SK-N-SH (cell line): ENCODE measurements around the gene FGGY. TPM values are rescaled to one million over a fixed set of nuclear protein-coding genes. Genes with fewer than 3 reads are reported as not detected.

Experiments
- CTCF ChIA-PET: fragments of 300-600, 350-600 bp; formaldehyde crosslinking; extraction: SDS; loops from one replicate; lab custom pipeline; 2021; lab: Yijun Ruan, JAX
- POLR2A ChIA-PET: fragments of 350-600 bp; sonication (Branson Sonifier 250); formaldehyde crosslinking; extraction: SDS; loops from one replicate; lab custom pipeline; 2020; ENCODE audit warnings: antibody characterized with exemption, inconsistent platforms; lab: Yijun Ruan, JAX
- DNase-seq: peaks from one replicate; pipeline ENCODE4 v3.0.0; 2012
- H2AFZ ChIP-seq: fragments of 200-600 bp; sonication (generic); 2 replicates; pipeline ENCODE4 v1.8.1; 2016; ENCODE audit warnings: antibody characterized with exemption, mild to moderate bottlenecking, low read depth
- H3F3A ChIP-seq: fragments of 200-600 bp; sonication (generic); replicated peaks from 2 replicates; pipeline ENCODE3; 2016; ENCODE audit warnings: antibody characterized with exemption, mild to moderate bottlenecking; ENCODE audit not compliant: insufficient read depth
- H3K27ac ChIP-seq, 2 experiments: fragments of 200-500 bp in 1 of 2; fragments of 200-600 bp in 1 of 2; sonication (Bioruptor generic) in 1 of 2; sonication (generic), shearing (Covaris generic) in 1 of 2; 2 replicates each; pipeline versions ENCODE4 v1.5.1 to v1.6.1; 2014 to 2016; ENCODE audit warnings: low read depth in 2 of 2, inconsistent platforms in 1 of 2, low read length in 1 of 2, mild to moderate bottlenecking in 1 of 2, mixed read lengths in 1 of 2
- H3K27me3 ChIP-seq: fragments of 200-600 bp; sonication (generic), shearing (Covaris generic); 2 replicates; pipeline ENCODE4 v1.6.1; 2016; ENCODE audit warnings: mixed run types; ENCODE audit not compliant: insufficient read depth
- H3K36me3 ChIP-seq, 2 experiments: fragments of 200-500 bp in 1 of 2; fragments of 200-600 bp in 1 of 2; sonication (Bioruptor generic) in 1 of 2; sonication (generic) in 1 of 2; replicated peaks in 1 of 2; 2 replicates each; pipeline versions ENCODE3 to v1.5.1; 2014 to 2016; ENCODE audit warnings: low read length in 1 of 2, mild to moderate bottlenecking in 1 of 2; ENCODE audit not compliant: insufficient read depth in 2 of 2, control insufficient read depth in 1 of 2
- H3K4me1 ChIP-seq, 2 experiments: fragments of 200-500 bp in 1 of 2; fragments of 200-600 bp in 1 of 2; sonication (Bioruptor generic) in 1 of 2; sonication (generic), shearing (Covaris generic) in 1 of 2; 2 replicates each; pipeline versions ENCODE4 v1.5.1 to v1.6.1; 2014 to 2016; ENCODE audit warnings: low read depth in 1 of 2, low read length in 1 of 2, mixed run types in 1 of 2; ENCODE audit not compliant: insufficient read depth in 2 of 2, control insufficient read depth in 1 of 2
- H3K4me2 ChIP-seq: fragments of 200-600 bp; sonication (generic), shearing (Covaris generic); 2 replicates; pipeline ENCODE4 v1.6.1; 2017; ENCODE audit warnings: mixed run types
- H3K4me3 ChIP-seq, 2 experiments: fragments of 200-500 bp in 1 of 2; fragments of 200-600 bp in 1 of 2; sonication (Bioruptor generic) in 1 of 2; sonication (generic), shearing (Covaris generic) in 1 of 2; 2 replicates each; pipeline versions ENCODE4 v1.5.1 to v1.8.1; 2014 to 2016; ENCODE audit warnings: low read depth in 2 of 2, inconsistent platforms in 1 of 2, low read length in 1 of 2, mild to moderate bottlenecking in 1 of 2, mixed read lengths in 1 of 2, moderate library complexity in 1 of 2
- H3K79me2 ChIP-seq: fragments of 200-600 bp; sonication (generic); 2 replicates; pipeline ENCODE4 v1.8.1; 2017; ENCODE audit warnings: mild to moderate bottlenecking; ENCODE audit not compliant: insufficient read depth
- H3K9ac ChIP-seq: fragments of 200-600 bp; sonication (generic); 2 replicates; pipeline ENCODE4 v1.6.1; 2017; ENCODE audit warnings: mixed run types
- H3K9me2 ChIP-seq: fragments of 200-600 bp; sonication (generic); 2 replicates; pipeline ENCODE4 v1.6.1; 2017; ENCODE audit warnings: mixed run types
- H3K9me3 ChIP-seq: fragments of 200-600 bp; sonication (generic); 2 replicates; pipeline ENCODE4 v1.6.1; 2017; ENCODE audit warnings: mixed run types, mild to moderate bottlenecking, moderate library complexity
- H4K20me1 ChIP-seq: fragments of 200-600 bp; sonication (generic); 2 replicates; pipeline ENCODE4 v1.6.1; 2017; ENCODE audit warnings: mild to moderate bottlenecking, mixed run types; ENCODE audit not compliant: insufficient read depth
- CHD2 ChIP-seq: fragments of 150-350 bp; IDR thresholded peaks from 2 replicates; pipeline ENCODE4 v1.6.1; 2018; ENCODE audit warnings: low read length; ENCODE audit not compliant: partially characterized antibody
- CTCF ChIP-seq: fragments of 200-600 bp; sonication (generic); IDR thresholded peaks from 2 replicates; pipeline ENCODE4 v1.6.1; 2017; ENCODE audit warnings: antibody characterized with exemption, mild to moderate bottlenecking, moderate library complexity
- ELF1 ChIP-seq: IDR thresholded peaks from 2 replicates; pipeline ENCODE4 v1.4.0; 2012
- FOXJ3 ChIP-seq: sonication (generic); formaldehyde crosslinking; IDR thresholded peaks from 2 replicates; pipeline ENCODE4 v1.5.1; 2020; ENCODE audit warnings: mild to moderate bottlenecking, missing genetic modification reagents
- GATA2 ChIP-seq: sonication (generic); formaldehyde crosslinking; IDR thresholded peaks from 2 replicates; pipeline ENCODE4 v1.5.0; 2020; ENCODE audit warnings: mild to moderate bottlenecking, missing genetic modification reagents
- MAX ChIP-seq: IDR thresholded peaks from 2 replicates; pipeline ENCODE4 v1.4.0; 2012; ENCODE audit warnings: low read depth
- MEF2A ChIP-seq: IDR thresholded peaks from 2 replicates; pipeline ENCODE4 v1.4.0; 2012; ENCODE audit warnings: low read depth, borderline replicate concordance
- MXI1 ChIP-seq: IDR thresholded peaks from 2 replicates; pipeline ENCODE4 v1.6.1; 2012; ENCODE audit warnings: mild to moderate bottlenecking, low read depth, low read length, improper control_type of control experiment
- NFIC ChIP-seq: IDR thresholded peaks from 2 replicates; pipeline ENCODE4 v1.4.0; 2012; ENCODE audit warnings: borderline replicate concordance
- RAD21 ChIP-seq: IDR thresholded peaks from 2 replicates; pipeline ENCODE4 v1.6.1; 2012; ENCODE audit warnings: mild to moderate bottlenecking, low read length
- RCOR1 ChIP-seq: fragments of 150-350 bp; IDR thresholded peaks from 2 replicates; pipeline ENCODE4 v1.6.1; 2017; ENCODE audit warnings: antibody characterized with exemption, low read length
- RFX5 ChIP-seq: IDR thresholded peaks from 2 replicates; pipeline ENCODE4 v1.6.1; 2012; ENCODE audit warnings: mild to moderate bottlenecking, improper control_type of control experiment, low read length
- SIN3A ChIP-seq: IDR thresholded peaks from 2 replicates; pipeline ENCODE4 v1.6.1; 2012; ENCODE audit warnings: low read depth, mild to moderate bottlenecking, low read length, moderate library complexity, borderline replicate concordance
- SMC3 ChIP-seq: IDR thresholded peaks from 2 replicates; pipeline ENCODE4 v1.6.1; 2012; ENCODE audit warnings: low read depth, low read length, improper control_type of control experiment
- TAF1 ChIP-seq: IDR thresholded peaks from 2 replicates; pipeline ENCODE4 v1.6.1; 2012; ENCODE audit warnings: low read depth, mild to moderate bottlenecking, low read length, moderate library complexity, borderline replicate concordance
- TCF12 ChIP-seq: IDR thresholded peaks from 2 replicates; pipeline ENCODE4 v1.4.0; 2012
- TEAD4 ChIP-seq: IDR thresholded peaks from 2 replicates; pipeline ENCODE4 v1.4.0; 2012; ENCODE audit warnings: mild to moderate bottlenecking, borderline replicate concordance; ENCODE audit not compliant: insufficient read depth
- USF1 ChIP-seq: IDR thresholded peaks from 2 replicates; pipeline ENCODE4 v1.4.0; 2012; ENCODE audit warnings: low read depth, borderline replicate concordance
- ZBTB33 ChIP-seq: IDR thresholded peaks from 2 replicates; pipeline ENCODE4 v1.4.0; 2012; ENCODE audit warnings: low read depth, borderline replicate concordance
- WGBS: methylation state at CpG from one replicate; pipeline ENCODE4 v1.1.6; 2017; ENCODE audit warnings: low lambda C conversion rate; 5-methylcytosine and 5-hydroxymethylcytosine counted together
- polyA plus RNA-seq, 3 experiments: library from polyadenylated mRNA; depleted of rRNA; stranded (reverse); fragments of >200 nt; gene quantifications; 2 replicates each; pipeline ENCODE4 v1.2.3, GENCODE V29; 2012

Gene FGGY
- polyA plus RNA-seq, 1 of the 3 experiments (the other 2 are of a cell fraction), result 10.3 TPM

GRCh38 chr1:59759156-59759925 lies 462.4 kb downstream of the FGGY start:
- Histone ChIP-seq H3K4me3 (peak overlapping the region in 1 of 2 experiments; percentile 39; a peak in 2 of 4 replicates), H3K4me1 (peaks cover 7% of the 10 kb centered on the region in 2 experiments), H3K4me2 (peak overlapping the region; percentile 52), H3K9me3 (no peaks in the 10 kb centered on the region), H3F3A (no peaks in the 10 kb centered on the region), H4K20me1 (no peaks in the 10 kb centered on the region), H3K36me3 (no peaks in the 10 kb centered on the region), H3K27me3 (no peaks in the 10 kb centered on the region), H3K9me2 (no peaks in the 10 kb centered on the region), H2AFZ (peak overlapping the region; percentile 83), H3K27ac (no peak overlapping the region), H3K9ac (peak overlapping the region; percentile 18; the same call in 1 of the 2 replicates), H3K79me2 (no peaks in the 10 kb centered on the region)
- 0 out of 2 replicates have a peak, but pooled peaks have one; percentile 15 for TF ChIP-seq SIN3A
- no peak for TF ChIP-seq MEF2A
- peak; percentile 98 for TF ChIP-seq RAD21
- peak; percentile 44; the same call in 1 of the 2 replicates for TF ChIP-seq TAF1
- TF ChIP-seq CTCF, result peak; percentile 93
- TF ChIP-seq NFIC, result peak; percentile 60; the same call in 1 of the 2 replicates
- peak; percentile 70 for TF ChIP-seq TCF12
- TF ChIP-seq MAX, result peak; percentile 95
- no peak for TF ChIP-seq TEAD4
- TF ChIP-seq MXI1, result peak; percentile 89
- TF ChIP-seq SMC3, result peak; percentile 91
- peak; percentile 38 for TF ChIP-seq CHD2
- TF ChIP-seq ELF1, result no peak
- peak; percentile 65; the same call in 1 of the 2 replicates for TF ChIP-seq USF1
- WGBS, result 10% methylated on average over 11 of the region's 11 CpGs
- ChIA-PET POLR2A (interaction anchor here (0.8 kb wide), 1 partner anchor 975 kb away, joined by 3 read pairs; the partner anchor contains the start of gene JUN), CTCF (interaction anchor here (0.5 to 4.4 kb wide), 78 partner anchors 8 to 1605 kb away, joined by 3 to 55 read pairs (median 4); partner anchors contain the start of genes HOOK1 and MYSM1)
- DNase-seq, result peak; percentile 73

GRCh38 chr1:59761443-59761842 lies 464.5 kb downstream of the FGGY start:
- Histone ChIP-seq H3K4me1 (peaks cover 16 to 23% of the 10 kb centered on the region in 2 experiments), H3F3A (no peaks in the 10 kb centered on the region)
- POLR2A ChIA-PET, result no interaction called here
- DNase-seq, result no peak
- TF ChIP-seq RFX5, result no peak
- TF ChIP-seq RCOR1, result no peak
- TF ChIP-seq TCF12, result no peak
- no peak for TF ChIP-seq FOXJ3 (CRISPR knock-in tag)
- no peak for TF ChIP-seq ZBTB33
- TF ChIP-seq GATA2 (CRISPR knock-in tag), result no peak
- TF ChIP-seq NFIC, result no peak
- no peak for TF ChIP-seq TEAD4
- no peak for TF ChIP-seq MXI1
- no peak for TF ChIP-seq TAF1
- TF ChIP-seq, all 33 proteins: peak for 0
- Histone ChIP-seq H3K9me2 (no peaks in the 10 kb centered on the region), H2AFZ (no peak overlapping the region), H4K20me1 (no peaks in the 10 kb centered on the region), H3K9me3 (no peaks in the 10 kb centered on the region), H3K4me3 (no peak overlapping the region), H3K9ac (no peak overlapping the region), H3K36me3 (no peaks in the 10 kb centered on the region), H3K27ac (no peak overlapping the region), H3K4me2 (no peak overlapping the region), H3K27me3 (no peaks in the 10 kb centered on the region), H3K79me2 (no peaks in the 10 kb centered on the region)
- 75% methylated on average over 3 of the region's 3 CpGs for WGBS
- CTCF ChIA-PET, result interaction anchor here (1.0 to 4.4 kb wide), 9 partner anchors 15 to 1225 kb away, joined by 3 to 55 read pairs (median 4); partner anchors contain the start of gene OMA1
